NCI-H187 (cell line): ENCODE results near the gene SLC22A2.
"Not testable (repeated sequence)": the region's sequence is repeated elsewhere in the genome, so short reads cannot be mapped to it uniquely, and the experiment has no call there.

Source experiments
- DNase-seq, 2 experiments: peaks; one replicate each; lab custom pipeline; 2025; lab: John Stamatoyannopoulos, UW

The SLC22A2 gene

GRCh38 chr6:160258346-160259142 is at the start of gene SLC22A2:
Gene SLC22A2 (minus strand): TSS chr6:160258821. CDS start chr6:160258757, 64 bp downstream.
- DNase-seq: no peak

- no peak for DNase-seq
Measured at GRCh38 chr6:160305926-160306713, 47.5 kb upstream of the SLC22A2 start.

- no peak for DNase-seq
Measured at GRCh38 chr6:160303806-160304205, 45.2 kb upstream of the SLC22A2 start.

GRCh38 chr6:160302431-160303082 is 43.9 kb upstream of the SLC22A2 start:
- DNase-seq: not testable (repeated sequence)

- DNase-seq: no peak
Measured at GRCh38 chr6:160301339-160301738, 42.7 kb upstream of the SLC22A2 start.

GRCh38 chr6:160300076-160300695 is 41.6 kb upstream of the SLC22A2 start:
- no peak for DNase-seq

GRCh38 chr6:160299559-160299958 is 40.9 kb upstream of the SLC22A2 start:
- no peak for DNase-seq

GRCh38 chr6:160298121-160298520 is 39.5 kb upstream of the SLC22A2 start:
- no peak for DNase-seq

GRCh38 chr6:160297310-160297709 is 38.7 kb upstream of the SLC22A2 start:
- no peak for DNase-seq

GRCh38 chr6:160293844-160294243 is 35.2 kb upstream of the SLC22A2 start:
- no peak for DNase-seq

GRCh38 chr6:160285541-160286105 is 27.0 kb upstream of the SLC22A2 start:
- DNase-seq: no peak

- DNase-seq: no peak
Measured at GRCh38 chr6:160284575-160284974, 26.0 kb upstream of the SLC22A2 start.

- DNase-seq: no peak
Measured at GRCh38 chr6:160282444-160282843, 23.8 kb upstream of the SLC22A2 start.

- DNase-seq: no peak
Measured at GRCh38 chr6:160279850-160280249, 21.2 kb upstream of the SLC22A2 start.

- no peak for DNase-seq
Measured at GRCh38 chr6:160278786-160279310, 20.2 kb upstream of the SLC22A2 start.

- no peak for DNase-seq
Measured at GRCh38 chr6:160278311-160278710, 19.7 kb upstream of the SLC22A2 start.

GRCh38 chr6:160277546-160277945 is 18.9 kb upstream of the SLC22A2 start:
- DNase-seq: no peak

GRCh38 chr6:160277144-160277543 is 18.5 kb upstream of the SLC22A2 start:
- no peak for DNase-seq

GRCh38 chr6:160276126-160276525 is 17.5 kb upstream of the SLC22A2 start:
- DNase-seq: no peak

GRCh38 chr6:160275511-160276003 is 16.9 kb upstream of the SLC22A2 start:
- DNase-seq: no peak

- no peak for DNase-seq
Measured at GRCh38 chr6:160274871-160275510, 16.4 kb upstream of the SLC22A2 start.
